ENCODE measurements around the gene AMZ1.

The AMZ1 gene

DNA sequence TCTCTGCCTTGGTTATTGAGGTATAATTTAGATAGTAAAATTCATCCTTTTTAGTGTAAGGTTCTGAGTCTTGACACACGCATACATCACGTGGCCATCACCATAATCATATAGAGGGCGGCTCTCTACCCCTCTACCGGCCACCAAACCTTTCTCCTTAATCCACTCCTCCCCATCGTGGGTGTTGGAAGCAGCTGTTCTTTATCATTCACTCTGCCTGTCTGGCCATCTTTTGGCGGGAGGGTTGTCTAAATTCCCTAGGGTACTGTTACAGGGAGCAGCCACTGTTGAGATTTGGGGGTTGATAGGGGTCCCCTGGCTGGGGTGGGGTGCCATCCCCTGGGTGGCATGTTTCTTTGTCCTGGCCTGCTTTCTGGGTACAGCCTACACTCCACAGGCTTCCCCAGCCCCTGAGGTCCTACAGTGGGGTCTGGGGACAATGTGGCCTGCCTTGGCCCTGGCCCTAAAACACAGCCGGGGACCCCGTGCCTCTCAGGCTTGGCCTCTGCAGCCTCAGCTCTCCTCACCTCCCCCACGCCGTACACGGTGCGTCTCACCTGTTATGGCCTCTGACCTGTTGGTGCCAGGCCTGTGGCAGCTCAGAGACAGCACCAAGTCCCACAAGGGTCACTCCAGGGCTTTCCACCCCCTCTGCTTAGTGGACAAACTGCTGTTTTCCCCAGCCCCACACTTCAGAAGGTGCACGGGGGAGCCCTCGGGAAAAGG is 17.5 kb downstream of the AMZ1 start:
- no peak for DNase-seq (ENCODE audit: low spot score)
- TF ChIP-seq CTCF (IDR thresholded peaks at IDR 0.05; ENCODE audit: extremely low read depth, insufficient read depth, missing control alignments), result no peak
- in situ Hi-C loops (cut with MboI; ENCODE audit: low pct_unique_long_range_greater_than_20kb, low sequenced_read_pairs, unreplicated experiment), result no loop called here

DNA sequence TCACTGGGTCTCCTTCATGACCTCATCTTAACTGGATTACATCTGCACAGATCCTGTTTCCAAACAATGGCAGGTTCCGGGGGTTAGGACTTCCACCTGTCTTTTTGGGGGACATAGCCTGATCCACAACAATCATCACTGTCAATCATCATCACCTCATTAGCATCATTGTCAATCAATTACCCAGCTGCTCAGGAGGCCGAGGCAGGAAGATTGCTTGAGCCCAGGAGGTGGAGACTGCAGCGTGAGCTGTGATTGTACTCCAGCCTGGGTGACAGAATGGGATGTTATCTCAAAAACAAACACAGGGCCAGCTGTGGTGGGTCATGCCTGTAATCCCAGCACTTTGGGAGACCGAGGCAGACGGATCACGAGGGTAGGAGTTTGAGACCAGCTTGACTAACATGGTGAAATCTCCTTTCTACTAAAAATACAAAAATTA is 18.7 kb downstream of the AMZ1 start:
- DNase-seq (ENCODE audit: low spot score), result no peak
- TF ChIP-seq CTCF (IDR thresholded peaks at IDR 0.05; ENCODE audit: extremely low read depth, insufficient read depth, missing control alignments), result no peak
- in situ Hi-C loops (cut with MboI; ENCODE audit: low pct_unique_long_range_greater_than_20kb, low sequenced_read_pairs, unreplicated experiment), result no loop called here

DNA sequence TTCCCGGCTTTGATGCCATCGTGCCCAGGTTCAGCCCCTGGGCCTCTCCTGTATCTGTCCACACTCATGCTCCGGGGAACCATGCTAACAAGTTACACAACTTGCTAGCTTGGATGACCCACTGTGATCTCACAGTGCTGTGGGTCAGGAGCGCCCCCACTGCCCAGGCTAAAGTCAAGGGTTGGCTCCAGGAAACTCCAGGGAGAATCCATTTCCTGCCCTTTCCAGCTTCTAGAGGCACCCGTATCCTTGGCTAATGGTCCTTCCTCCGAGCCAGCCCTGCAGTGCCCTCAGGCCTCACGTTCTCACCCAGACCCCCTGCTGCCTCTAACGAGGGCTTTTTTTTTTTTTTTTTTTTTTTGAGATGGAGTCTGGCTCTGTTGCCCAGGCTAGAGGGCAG is 19.5 kb downstream of the AMZ1 start:
- TF ChIP-seq CTCF (IDR thresholded peaks at IDR 0.05; ENCODE audit: extremely low read depth, insufficient read depth, missing control alignments), result no peak
- in situ Hi-C loops (cut with MboI; ENCODE audit: low pct_unique_long_range_greater_than_20kb, low sequenced_read_pairs, unreplicated experiment), result no loop called here
- DNase-seq (ENCODE audit: low spot score), result no peak

GRCh38 chr7:2708041-2708440 is 20.0 kb downstream of the AMZ1 start:
- in situ Hi-C loops (cut with MboI; ENCODE audit: low pct_unique_long_range_greater_than_20kb, low sequenced_read_pairs, unreplicated experiment), result no loop called here
- DNase-seq (ENCODE audit: low spot score), result no peak
- no peak for TF ChIP-seq CTCF (IDR thresholded peaks at IDR 0.05; ENCODE audit: extremely low read depth, insufficient read depth, missing control alignments)

GRCh38 chr7:2708547-2709310 is 20.7 kb downstream of the AMZ1 start:
- in situ Hi-C loops (cut with MboI; ENCODE audit: low pct_unique_long_range_greater_than_20kb, low sequenced_read_pairs, unreplicated experiment), result no loop called here
- TF ChIP-seq CTCF (IDR thresholded peaks at IDR 0.05; ENCODE audit: extremely low read depth, insufficient read depth, missing control alignments), result no peak
- DNase-seq (ENCODE audit: low spot score), result no peak

DNA sequence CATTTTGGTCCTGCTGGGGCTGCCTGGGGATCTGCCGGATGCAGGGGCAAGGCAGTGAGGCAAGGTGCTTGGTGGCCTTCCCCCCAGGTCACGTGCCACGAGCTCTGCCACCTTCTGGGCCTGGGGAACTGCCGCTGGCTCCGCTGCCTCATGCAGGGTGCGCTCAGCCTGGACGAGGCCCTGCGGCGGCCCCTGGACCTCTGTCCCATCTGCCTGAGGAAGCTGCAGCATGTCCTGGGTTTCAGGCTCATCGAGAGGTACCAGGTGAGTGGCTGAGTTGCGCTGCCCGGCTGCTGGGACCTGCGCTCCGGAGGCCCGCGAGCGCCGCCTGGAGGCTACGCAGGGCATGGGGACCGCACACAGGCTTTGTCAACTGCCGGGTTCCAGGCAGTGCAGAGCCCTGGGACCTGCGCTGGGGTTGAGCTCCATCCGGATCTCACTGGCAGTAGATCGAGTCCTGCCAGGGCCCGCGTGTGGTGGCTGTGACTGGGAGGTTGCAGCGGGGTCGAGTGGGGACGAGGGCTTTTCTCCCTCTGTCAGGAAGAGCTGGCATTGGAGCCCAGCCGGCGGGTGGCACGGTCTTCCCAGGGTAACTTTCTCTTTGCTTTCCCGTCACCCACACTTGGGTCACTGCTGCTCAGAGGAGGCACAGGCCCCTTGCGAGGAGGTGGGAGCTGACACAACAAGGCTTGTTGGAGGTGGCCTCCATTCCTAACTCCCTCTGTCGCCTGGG is 21.7 kb downstream of the AMZ1 start:
- TF ChIP-seq CTCF (IDR thresholded peaks at IDR 0.05; ENCODE audit: extremely low read depth, insufficient read depth, missing control alignments), result peak; percentile 99
- peak; percentile 87 for DNase-seq (ENCODE audit: low spot score)
- in situ Hi-C loops (cut with MboI; ENCODE audit: low pct_unique_long_range_greater_than_20kb, low sequenced_read_pairs, unreplicated experiment), result no loop called here
